AML-193 (cell line): ENCODE data around the gene ABI3.
A peak's percentile ranks its signal among the peaks of the same experiment; 100 is the strongest.
"Not testable (repeated sequence)": the region's sequence is repeated elsewhere in the genome, so short reads cannot be mapped to it uniquely, and the experiment has no call there.

Experiments
- DNase-seq, 2 experiments: peaks; one replicate each; lab custom pipeline; 2025; lab: John Stamatoyannopoulos, UW

ABI3 gene, protein sequence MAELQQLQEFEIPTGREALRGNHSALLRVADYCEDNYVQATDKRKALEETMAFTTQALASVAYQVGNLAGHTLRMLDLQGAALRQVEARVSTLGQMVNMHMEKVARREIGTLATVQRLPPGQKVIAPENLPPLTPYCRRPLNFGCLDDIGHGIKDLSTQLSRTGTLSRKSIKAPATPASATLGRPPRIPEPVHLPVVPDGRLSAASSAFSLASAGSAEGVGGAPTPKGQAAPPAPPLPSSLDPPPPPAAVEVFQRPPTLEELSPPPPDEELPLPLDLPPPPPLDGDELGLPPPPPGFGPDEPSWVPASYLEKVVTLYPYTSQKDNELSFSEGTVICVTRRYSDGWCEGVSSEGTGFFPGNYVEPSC

GRCh38 chr17:49210158-49211029 lies at the start of gene ABI3, which contains the start of gene GNGT2:
ABI3 (plus strand) TSS chr17:49210707; CDS start chr17:49210725, 18 bp downstream.
GNGT2 (minus strand) TSS chr17:49210574; CDS start chr17:49207422, 3,152 bp downstream.
- DNase-seq: peak; percentile 48 to 62

GRCh38 chr17:49162866-49163265 lies 47.6 kb upstream of the ABI3 start:
- no peak for DNase-seq

GRCh38 chr17:49165143-49165542 lies 45.4 kb upstream of the ABI3 start:
- DNase-seq: no peak

- no peak for DNase-seq
These were observed 41.8 kb upstream of the ABI3 start for GRCh38 chr17:49168706-49169105.

DNA sequence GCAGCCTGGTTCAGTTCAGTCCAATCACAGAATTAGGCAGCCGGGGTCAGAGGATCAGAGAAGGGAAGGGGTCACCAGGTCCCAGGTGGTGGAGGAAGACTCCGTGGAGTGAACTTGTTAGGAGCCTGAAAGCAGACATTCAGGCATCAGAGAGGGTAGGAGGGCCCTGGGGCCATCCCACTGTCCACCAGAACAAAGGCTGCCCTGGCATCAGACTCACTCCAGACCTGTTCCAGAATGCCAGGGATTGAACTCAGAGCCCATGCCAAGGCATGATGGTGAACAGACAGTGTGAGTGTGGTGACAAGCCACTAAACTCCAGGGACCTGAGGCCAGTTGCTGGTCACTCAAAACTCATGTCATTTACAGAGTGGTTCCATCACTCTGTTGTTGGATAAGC lies 40.3 kb upstream of the ABI3 start:
- no peak for DNase-seq

GRCh38 chr17:49170711-49171110 lies 39.8 kb upstream of the ABI3 start:
- not testable (repeated sequence) for DNase-seq

GRCh38 chr17:49175978-49176377 lies 34.5 kb upstream of the ABI3 start:
- DNase-seq: not testable (repeated sequence)

- DNase-seq: peak; percentile 64 to 76
These were observed 30.2 kb upstream of the ABI3 start for GRCh38 chr17:49180303-49180702.

GRCh38 chr17:49180998-49181635 lies 29.4 kb upstream of the ABI3 start:
- DNase-seq: no peak

DNA sequence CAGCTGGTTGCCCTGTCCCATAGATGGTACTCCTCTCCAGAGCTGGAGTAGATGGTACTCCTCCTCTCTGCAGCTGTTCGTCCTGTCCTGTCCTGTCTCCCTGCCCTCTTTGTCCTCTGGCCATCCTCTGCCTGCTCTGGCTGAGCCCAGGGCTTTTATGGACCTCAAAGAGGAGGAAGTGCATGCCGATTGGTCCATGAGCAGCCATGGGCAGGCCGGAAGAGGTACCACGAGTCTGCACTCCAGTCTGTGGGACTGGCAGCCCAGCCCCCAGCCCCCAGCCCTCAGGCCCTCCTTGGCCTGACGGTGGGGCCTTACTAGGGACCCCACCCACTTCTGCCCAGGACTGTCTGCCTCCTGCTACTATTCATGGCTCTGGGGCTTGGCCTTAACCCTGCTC lies 27.2 kb upstream of the ABI3 start:
- no peak for DNase-seq

- DNase-seq: no peak
These were observed 26.7 kb upstream of the ABI3 start for GRCh38 chr17:49183801-49184200.

DNA sequence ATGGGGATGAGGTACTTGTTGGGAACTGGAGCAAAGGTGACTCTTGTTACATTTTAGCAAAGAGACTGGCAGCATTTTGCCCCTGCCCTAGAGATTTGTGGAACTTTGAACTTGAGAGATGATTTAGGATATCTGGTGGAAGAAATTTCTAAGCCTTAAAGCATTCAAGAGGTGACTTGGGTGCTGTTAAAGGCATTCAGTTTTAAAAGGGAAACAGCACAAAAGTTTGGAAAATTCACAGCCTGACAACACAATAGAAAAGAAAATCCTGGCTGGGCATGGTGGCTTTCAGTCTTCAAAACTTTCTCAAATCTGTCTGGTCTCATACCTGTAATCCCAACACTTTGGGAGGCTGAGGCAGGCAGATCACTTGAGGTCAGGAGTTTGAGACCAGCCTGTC lies 26.0 kb upstream of the ABI3 start:
- DNase-seq: not testable (repeated sequence)

- not testable (repeated sequence) for DNase-seq
These were observed 25.1 kb upstream of the ABI3 start for GRCh38 chr17:49185381-49185780.

- no peak for DNase-seq
These were observed 23.2 kb upstream of the ABI3 start for GRCh38 chr17:49187301-49187700.

DNA sequence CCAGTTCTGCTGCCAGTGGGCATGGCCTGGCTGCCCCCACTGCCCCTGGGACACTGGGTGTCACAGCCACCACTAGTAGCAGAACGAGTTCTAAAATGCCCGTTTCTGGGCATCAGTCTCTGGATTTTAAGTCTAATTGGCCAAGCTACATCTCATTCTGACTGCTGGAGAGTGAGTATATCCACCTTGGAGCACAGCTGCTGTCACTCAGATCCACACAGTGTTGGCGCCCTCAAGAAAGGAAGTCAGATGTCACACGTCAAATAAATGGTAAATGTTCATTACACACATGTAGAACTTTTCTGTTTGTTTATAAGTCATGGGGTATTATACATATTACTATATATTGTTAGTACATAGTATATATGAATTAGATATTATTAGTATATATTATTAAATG lies 19.6 kb upstream of the ABI3 start:
- peak in 1 of 2 experiments; percentile 16 for DNase-seq

- DNase-seq: peak; percentile 87 to 90
These were observed 19.0 kb upstream of the ABI3 start for GRCh38 chr17:49191409-49191916.

- peak; percentile 87 to 90 for DNase-seq
These were observed 18.4 kb upstream of the ABI3 start for GRCh38 chr17:49191917-49192741.

- DNase-seq: peak; percentile 63 to 68
These were observed 16.8 kb upstream of the ABI3 start for GRCh38 chr17:49193513-49194296.

- DNase-seq: no peak
These were observed 16.3 kb upstream of the ABI3 start for GRCh38 chr17:49194297-49194607.

- DNase-seq: no peak
These were observed 14.8 kb upstream of the ABI3 start for GRCh38 chr17:49195751-49196150.

DNA sequence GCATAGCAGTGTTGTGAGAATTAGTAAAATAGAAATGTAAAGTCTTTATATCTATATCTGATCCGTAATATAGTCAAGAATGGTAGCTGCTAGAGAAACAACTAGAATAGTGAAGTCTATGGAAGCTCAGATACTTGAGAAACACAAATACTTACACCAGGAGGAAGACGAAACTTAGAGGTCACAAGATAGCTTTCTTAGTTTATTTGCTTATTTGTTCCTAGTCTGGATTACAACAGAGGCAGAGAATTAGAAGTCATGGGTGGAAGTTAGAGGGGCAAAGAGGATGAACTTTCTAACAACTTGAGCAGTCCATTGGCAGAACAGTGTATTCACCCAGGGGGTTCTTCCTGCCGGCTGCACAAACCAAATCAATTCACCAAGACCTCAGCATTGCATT lies 14.0 kb upstream of the ABI3 start:
- DNase-seq: no peak
